ENCODE measurements around the gene STXBP5.

GRCh38 chr6:147202516-147203310, 1.5 kb upstream of the STXBP5 start:
- TF ChIP-seq ZNF274 (IDR thresholded peaks at IDR 0.05; ENCODE audit: low read depth, low read length) (no peak), YY1 (IDR thresholded peaks at IDR 0.05; ENCODE audit: insufficient read depth, insufficient read length) (no peak), SUZ12 (IDR thresholded peaks at IDR 0.05; ENCODE audit: extremely low read depth, insufficient read depth, insufficient read length) (no peak)
